ENCODE results near the gene DHRSX. TPM values are rescaled to one million over a fixed set of nuclear protein-coding genes. Genes with fewer than 3 reads are reported as not detected.

DHRSX gene
- polyA plus RNA-seq, 1 donor from 2014 or later, result 15.7 TPM

GRCh38 chrX:2434270-2435163, 66.3 kb downstream of the DHRSX start:
- Histone ChIP-seq H3K9ac (ENCODE audit: low read length) (peak overlapping the region; percentile 61), H3K4me2 (ENCODE audit: low read length) (peak overlapping the region; percentile 34), H3K9me2 (ENCODE audit: insufficient read depth, low read length) (no peaks in the 10 kb centered on the region), H3K9me3 (ENCODE audit: low read length) (no peaks in the 10 kb centered on the region), H2AFZ (ENCODE audit: low read depth, low read length) (no peak overlapping the region), H3K79me2 (replicated peaks; ENCODE audit: insufficient read depth, low read length) (no peaks in the 10 kb centered on the region), H3K27me3 (ENCODE audit: insufficient read depth, low read depth, low read length) (no peaks in the 10 kb centered on the region), H4K20me1 (ENCODE audit: insufficient read depth) (no peaks in the 10 kb centered on the region), H3F3A (ENCODE audit: insufficient read depth, low read length, poor library complexity, severe bottlenecking) (no peaks in the 10 kb centered on the region), H3K4me3 (ENCODE audit: low read length) (peak overlapping the region; percentile 9), H3K36me3 (ENCODE audit: insufficient read depth, low read length) (no peaks in the 10 kb centered on the region), H3K27ac (ENCODE audit: low read length) (peak overlapping the region; percentile 91)
- TF ChIP-seq REST (IDR thresholded peaks at IDR 0.05; ENCODE audit: borderline replicate concordance) (peak; percentile 61), TAF1 (IDR thresholded peaks at IDR 0.05; ENCODE audit: low read depth) (no peak), RAD21 (conservative IDR thresholded peaks at IDR 0.05) (peak; percentile 32), EP300 (conservative IDR thresholded peaks at IDR 0.05; ENCODE audit: poor library complexity, severe bottlenecking) (peak; percentile 93), SMC3 (conservative IDR thresholded peaks at IDR 0.05; ENCODE audit: poor library complexity) (peak; percentile 40), CTCF (IDR thresholded peaks at IDR 0.05; ENCODE audit: poor library complexity, severe bottlenecking) (no peak), EZH2 (IDR thresholded peaks at IDR 0.05; ENCODE audit: borderline replicate concordance, insufficient read depth, low read length, poor library complexity, severe bottlenecking) (no peak), POLR2AphosphoS5 (IDR thresholded peaks at IDR 0.05) (peak; percentile 65), MXI1 (conservative IDR thresholded peaks at IDR 0.05; ENCODE audit: poor library complexity, severe bottlenecking) (no peak)

- Histone ChIP-seq H3K9me3 (ENCODE audit: low read length) (no peaks in the 10 kb centered on the region), H3F3A (ENCODE audit: insufficient read depth, low read length, poor library complexity, severe bottlenecking) (no peaks in the 10 kb centered on the region), H3K79me2 (replicated peaks; ENCODE audit: insufficient read depth, low read length) (no peaks in the 10 kb centered on the region), H3K4me2 (ENCODE audit: low read length) (no peak overlapping the region), H4K20me1 (ENCODE audit: insufficient read depth) (no peaks in the 10 kb centered on the region), H3K27me3 (ENCODE audit: insufficient read depth, low read depth, low read length) (no peaks in the 10 kb centered on the region), H3K9ac (ENCODE audit: low read length) (no peak overlapping the region), H3K4me3 (ENCODE audit: low read length) (no peak overlapping the region), H3K27ac (ENCODE audit: low read length) (no peak overlapping the region), H3K9me2 (ENCODE audit: insufficient read depth, low read length) (no peaks in the 10 kb centered on the region), H3K36me3 (ENCODE audit: insufficient read depth, low read length) (no peaks in the 10 kb centered on the region), H2AFZ (ENCODE audit: low read depth, low read length) (no peak overlapping the region)
- TF ChIP-seq POLR2AphosphoS5 (IDR thresholded peaks at IDR 0.05), result no peak
- no peak for TF ChIP-seq TAF1 (IDR thresholded peaks at IDR 0.05; ENCODE audit: low read depth)
- TF ChIP-seq RAD21 (conservative IDR thresholded peaks at IDR 0.05), result no peak
- no peak for TF ChIP-seq MXI1 (conservative IDR thresholded peaks at IDR 0.05; ENCODE audit: poor library complexity, severe bottlenecking)
- no peak for TF ChIP-seq CTCF (IDR thresholded peaks at IDR 0.05; ENCODE audit: poor library complexity, severe bottlenecking)
- TF ChIP-seq EP300 (conservative IDR thresholded peaks at IDR 0.05; ENCODE audit: poor library complexity, severe bottlenecking), result no peak
- no peak for TF ChIP-seq EZH2 (IDR thresholded peaks at IDR 0.05; ENCODE audit: borderline replicate concordance, insufficient read depth, low read length, poor library complexity, severe bottlenecking)
- TF ChIP-seq REST (IDR thresholded peaks at IDR 0.05; ENCODE audit: borderline replicate concordance), result no peak
- no peak for TF ChIP-seq SMC3 (conservative IDR thresholded peaks at IDR 0.05; ENCODE audit: poor library complexity)
Observed at GRCh38 chrX:2432298-2432863, 68.4 kb downstream of the DHRSX start.

Measured in neural cell (in vitro differentiated cells).